Loucy (cell line): ENCODE measurements around the gene CTNNA2.

Source experiments
- EZH2phosphoT487 ChIP-seq: fragments of 200-600 bp; IDR thresholded peaks from 2 replicates; pipeline ENCODE4 v1.6.1; 2018; ENCODE audit warnings: antibody characterized with exemption, mild to moderate bottlenecking, moderate library complexity, borderline replicate concordance
- TF ChIP-seq, protein P1 (sequence below): fragments of 200-600 bp; sonication (generic); conservative IDR thresholded peaks from 2 replicates; pipeline ENCODE4 v1.5.1; 2014; ENCODE audit warnings: mild to moderate bottlenecking, antibody characterized with exemption, low read length

DNA sequence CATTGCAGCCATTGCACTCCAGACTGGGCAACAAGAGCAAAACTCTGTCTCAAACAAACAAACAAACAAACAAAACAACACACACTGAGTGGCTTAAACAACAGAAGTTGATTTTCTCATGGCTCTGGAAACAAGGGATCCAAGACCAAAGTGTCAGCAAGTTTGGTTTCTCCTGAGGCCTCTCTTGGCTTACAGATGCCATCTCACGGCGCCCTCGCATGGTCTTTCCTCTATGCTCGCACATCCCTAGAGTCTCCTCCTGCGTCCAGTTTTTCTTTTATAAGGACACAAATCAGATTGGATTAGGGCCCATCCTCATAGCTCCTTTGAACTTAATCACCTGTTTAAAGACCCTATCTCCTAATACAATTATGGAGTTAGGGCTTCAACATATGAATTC is 925.1 kb downstream of the CTNNA2 start:
- TF ChIP-seq, protein P1, sequence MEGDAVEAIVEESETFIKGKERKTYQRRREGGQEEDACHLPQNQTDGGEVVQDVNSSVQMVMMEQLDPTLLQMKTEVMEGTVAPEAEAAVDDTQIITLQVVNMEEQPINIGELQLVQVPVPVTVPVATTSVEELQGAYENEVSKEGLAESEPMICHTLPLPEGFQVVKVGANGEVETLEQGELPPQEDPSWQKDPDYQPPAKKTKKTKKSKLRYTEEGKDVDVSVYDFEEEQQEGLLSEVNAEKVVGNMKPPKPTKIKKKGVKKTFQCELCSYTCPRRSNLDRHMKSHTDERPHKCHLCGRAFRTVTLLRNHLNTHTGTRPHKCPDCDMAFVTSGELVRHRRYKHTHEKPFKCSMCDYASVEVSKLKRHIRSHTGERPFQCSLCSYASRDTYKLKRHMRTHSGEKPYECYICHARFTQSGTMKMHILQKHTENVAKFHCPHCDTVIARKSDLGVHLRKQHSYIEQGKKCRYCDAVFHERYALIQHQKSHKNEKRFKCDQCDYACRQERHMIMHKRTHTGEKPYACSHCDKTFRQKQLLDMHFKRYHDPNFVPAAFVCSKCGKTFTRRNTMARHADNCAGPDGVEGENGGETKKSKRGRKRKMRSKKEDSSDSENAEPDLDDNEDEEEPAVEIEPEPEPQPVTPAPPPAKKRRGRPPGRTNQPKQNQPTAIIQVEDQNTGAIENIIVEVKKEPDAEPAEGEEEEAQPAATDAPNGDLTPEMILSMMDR, result no peak
- no peak for TF ChIP-seq EZH2phosphoT487
